Lower leg skin (tissue), 4 donors: Measurements from ENCODE around the gene GRN. TPM values are rescaled to one million over a fixed set of nuclear protein-coding genes. Genes with fewer than 3 reads are reported as not detected.

Experiments
- DNase-seq, 2 donors: peaks; one replicate each; pipeline ENCODE4 v3.0.0-alpha.2; 2019; ENCODE audit warnings: low spot score in 2 of 2
- H3K4me3 ChIP-seq: fragments of 200-600 bp; sonication (generic); 2 replicates; pipeline ENCODE4 v1.5.1; 2017; ENCODE audit warnings: mild to moderate bottlenecking, low read depth; ENCODE audit not compliant: poor library complexity, severe bottlenecking
- POLR2A ChIP-seq, 2 donors: fragments of 450-650 bp; IDR thresholded peaks; one replicate each; pipeline ENCODE4 v1.6.1; 2016 to 2017; ENCODE audit warnings: antibody characterized with exemption in 2 of 2, mild to moderate bottlenecking in 1 of 2, moderate library complexity in 1 of 2
- WGBS, 2 donors: methylation state at CpG; one replicate each; pipeline ENCODE4 v1.1.5; 2018; 5-methylcytosine and 5-hydroxymethylcytosine counted together
- intact Hi-C: fragments of 100-400 bp; cut with DNase I; formaldehyde crosslinking; loops from one replicate; pipeline ENCODE4 v1.15.0; 2023; ENCODE audit warnings: low total_unique reads
- total RNA-seq, 4 donors: library from RNA; depleted of rRNA; stranded (reverse); fragments of >200 nt; gene quantifications; one replicate each; pipeline ENCODE4 v1.1.0, GENCODE V29; 2016
- TF ChIP-seq, protein P1 (sequence below), 3 donors: fragments of 450-650 bp; IDR thresholded peaks; one replicate each; pipeline ENCODE4 v1.5.1; 2016; ENCODE audit warnings: antibody characterized with exemption in 3 of 3, mild to moderate bottlenecking in 3 of 3, moderate library complexity in 2 of 3

GRN gene
- total RNA-seq, 4 donors from 2014 or later = 272 to 295 (median 283) TPM

GRCh38 chr17:44351961-44352827, 7.1 kb downstream of the GRN start:
- intact Hi-C loops = no loop called here
- 81 to 88% methylated on average over 28 to 31 of the region's 36 CpGs for WGBS, 2 donors

GRCh38 chr17:44352828-44353671, 7.9 kb downstream of the GRN start:
- intact Hi-C loops = no loop called here
- DNase-seq = no peak
- WGBS, 2 donors = 62 to 73% methylated on average over 13 to 17 of the region's 22 CpGs
- H3K4me3 ChIP-seq = no peak overlapping the region
- TF ChIP-seq, protein P1, sequence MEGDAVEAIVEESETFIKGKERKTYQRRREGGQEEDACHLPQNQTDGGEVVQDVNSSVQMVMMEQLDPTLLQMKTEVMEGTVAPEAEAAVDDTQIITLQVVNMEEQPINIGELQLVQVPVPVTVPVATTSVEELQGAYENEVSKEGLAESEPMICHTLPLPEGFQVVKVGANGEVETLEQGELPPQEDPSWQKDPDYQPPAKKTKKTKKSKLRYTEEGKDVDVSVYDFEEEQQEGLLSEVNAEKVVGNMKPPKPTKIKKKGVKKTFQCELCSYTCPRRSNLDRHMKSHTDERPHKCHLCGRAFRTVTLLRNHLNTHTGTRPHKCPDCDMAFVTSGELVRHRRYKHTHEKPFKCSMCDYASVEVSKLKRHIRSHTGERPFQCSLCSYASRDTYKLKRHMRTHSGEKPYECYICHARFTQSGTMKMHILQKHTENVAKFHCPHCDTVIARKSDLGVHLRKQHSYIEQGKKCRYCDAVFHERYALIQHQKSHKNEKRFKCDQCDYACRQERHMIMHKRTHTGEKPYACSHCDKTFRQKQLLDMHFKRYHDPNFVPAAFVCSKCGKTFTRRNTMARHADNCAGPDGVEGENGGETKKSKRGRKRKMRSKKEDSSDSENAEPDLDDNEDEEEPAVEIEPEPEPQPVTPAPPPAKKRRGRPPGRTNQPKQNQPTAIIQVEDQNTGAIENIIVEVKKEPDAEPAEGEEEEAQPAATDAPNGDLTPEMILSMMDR (IDR thresholded peaks at IDR 0.05) = no peak

More at GRCh38 chr17:44351961-44352827, 7.1 kb downstream of the GRN start:
- DNase-seq = no peak
- H3K4me3 ChIP-seq = no peak overlapping the region
- TF ChIP-seq POLR2A (IDR thresholded peaks at IDR 0.05) = no peak
- TF ChIP-seq, protein P1 (IDR thresholded peaks at IDR 0.05) = no peak

DNA sequence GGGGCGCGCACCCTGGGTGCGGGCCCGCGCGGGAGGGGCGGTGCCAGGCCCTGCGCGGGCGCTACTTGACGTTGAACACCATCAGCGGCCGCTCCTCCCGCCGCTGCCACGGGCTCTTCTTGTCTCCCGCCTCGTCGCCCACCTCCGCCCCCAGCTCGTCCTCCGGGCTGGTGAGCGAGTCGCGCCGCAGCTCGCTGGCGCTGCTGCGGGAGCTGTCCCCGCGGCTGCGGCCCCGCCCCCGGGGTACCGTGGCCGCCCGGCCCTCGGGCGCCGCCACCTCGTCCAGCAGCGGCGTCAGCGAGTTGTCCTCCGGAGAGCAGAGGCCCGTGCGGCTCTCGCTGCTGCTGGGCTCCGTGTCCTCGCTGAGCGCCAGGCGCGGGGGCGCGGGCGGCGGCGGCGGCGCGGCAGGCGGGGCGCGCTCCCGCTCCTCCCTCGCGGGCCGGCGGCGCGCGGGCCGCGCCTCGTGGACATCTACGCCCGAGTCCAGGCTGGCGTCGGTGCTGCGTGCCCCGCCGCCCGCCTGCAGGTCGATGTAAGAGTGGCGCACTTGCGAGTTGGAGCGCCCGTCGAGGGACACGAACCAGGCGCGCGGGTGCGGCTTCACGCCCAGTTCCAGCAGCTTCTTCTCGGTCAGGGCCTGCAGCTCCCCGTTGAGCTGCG, 8.7 kb downstream of the GRN start:
- DNase-seq = no peak
- no peak for TF ChIP-seq POLR2A (IDR thresholded peaks at IDR 0.05)
- TF ChIP-seq, protein P1 (IDR thresholded peaks at IDR 0.05) = no peak

GRCh38 chr17:44354582-44355561, 9.8 kb downstream of the GRN start:
- intact Hi-C loops = no loop called here
- H3K4me3 ChIP-seq = no peak overlapping the region
- no peak for TF ChIP-seq POLR2A (IDR thresholded peaks at IDR 0.05)
- TF ChIP-seq, protein P1 (IDR thresholded peaks at IDR 0.05) = no peak
- DNase-seq = no peak
- 64 to 75% methylated on average over 32 to 71 of the region's 77 CpGs for WGBS, 2 donors

More for the DNA sequence above, 8.7 kb downstream of the GRN start:
- WGBS, 2 donors = 56% methylated on average over 57 of the region's 98 CpGs; no CpG with 5 or more reads in 1 of the 2 donors
- intact Hi-C loops = no loop called here
- no peak overlapping the region for H3K4me3 ChIP-seq
